HG03565 (cell line): Measurements from ENCODE around the gene STAU1.
"Not testable (repeated sequence)": the region's sequence is repeated elsewhere in the genome, so short reads cannot be mapped to it uniquely, and the experiment has no call there.

ENCODE experiments used
- ATAC-seq: cut with Tn5 transposase; IDR thresholded peaks from one replicate; pipeline ENCODE4 v1.9.1; 2021; ENCODE audit warnings: mild to moderate bottlenecking, moderate library complexity; ENCODE audit not compliant: unreplicated experiment

The STAU1 gene

DNA sequence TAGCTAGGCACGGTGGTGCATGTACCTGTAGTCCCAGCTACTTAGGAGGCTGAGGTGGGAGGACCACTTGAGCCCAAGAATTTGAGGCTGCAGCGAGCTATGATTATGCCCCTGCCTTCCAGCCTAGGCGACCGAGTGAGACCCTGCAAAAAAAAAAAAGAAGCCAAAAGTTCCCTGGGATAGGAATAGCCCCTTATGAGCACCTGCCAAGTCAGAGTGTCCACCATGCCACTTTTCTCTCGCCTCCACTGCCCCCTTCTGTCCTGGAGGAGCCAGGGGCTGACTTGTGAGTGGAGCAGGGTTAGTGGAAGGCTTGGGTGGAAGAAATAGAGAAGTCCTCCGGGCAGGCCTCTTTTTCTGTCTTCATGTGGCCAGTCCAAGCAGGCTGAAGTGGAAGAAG, 18.9 kb upstream of the STAU1 start:
- no peak for ATAC-seq

DNA sequence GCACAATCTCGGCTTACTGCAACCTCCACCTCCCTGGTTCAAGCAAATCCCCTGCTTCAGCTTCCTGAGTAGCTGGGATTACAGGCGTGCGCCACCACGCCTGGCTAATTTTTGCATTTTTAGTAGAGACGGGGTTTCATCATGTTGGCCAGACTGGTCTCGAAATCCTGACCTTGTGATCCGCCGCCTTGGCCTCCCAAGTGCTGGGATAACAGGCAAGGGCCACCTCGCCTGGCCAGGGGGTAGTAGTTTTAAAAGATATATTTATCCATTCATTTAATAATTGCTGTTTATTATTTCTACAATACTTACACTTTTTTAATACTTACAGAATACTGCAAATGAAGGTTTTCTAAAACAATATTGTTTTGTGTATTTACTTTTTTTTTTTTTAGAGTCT, 15.6 kb upstream of the STAU1 start:
- ATAC-seq = no peak

DNA sequence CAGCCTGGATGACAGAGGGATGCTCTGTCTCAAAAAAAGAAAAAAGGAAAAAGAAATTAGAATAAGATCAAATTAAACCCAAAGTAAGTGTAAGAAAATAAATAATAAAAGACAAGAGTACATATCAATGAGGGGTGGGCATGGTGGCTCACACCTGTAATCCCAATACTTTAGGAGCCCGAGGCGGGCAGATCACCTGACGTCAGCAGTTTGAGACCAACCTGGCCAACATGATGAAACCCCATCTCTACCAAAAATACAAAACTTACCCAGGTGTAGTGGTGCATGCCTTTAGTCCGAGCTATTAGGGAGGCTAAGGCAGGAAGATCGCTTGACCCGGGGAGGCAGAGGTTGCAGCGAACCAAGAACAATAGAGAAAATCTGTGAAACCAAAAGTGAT, 14.9 kb upstream of the STAU1 start:
- ATAC-seq = no peak

GRCh38 chr20:49199729-49200293, 11.7 kb upstream of the STAU1 start:
- ATAC-seq = no peak

DNA sequence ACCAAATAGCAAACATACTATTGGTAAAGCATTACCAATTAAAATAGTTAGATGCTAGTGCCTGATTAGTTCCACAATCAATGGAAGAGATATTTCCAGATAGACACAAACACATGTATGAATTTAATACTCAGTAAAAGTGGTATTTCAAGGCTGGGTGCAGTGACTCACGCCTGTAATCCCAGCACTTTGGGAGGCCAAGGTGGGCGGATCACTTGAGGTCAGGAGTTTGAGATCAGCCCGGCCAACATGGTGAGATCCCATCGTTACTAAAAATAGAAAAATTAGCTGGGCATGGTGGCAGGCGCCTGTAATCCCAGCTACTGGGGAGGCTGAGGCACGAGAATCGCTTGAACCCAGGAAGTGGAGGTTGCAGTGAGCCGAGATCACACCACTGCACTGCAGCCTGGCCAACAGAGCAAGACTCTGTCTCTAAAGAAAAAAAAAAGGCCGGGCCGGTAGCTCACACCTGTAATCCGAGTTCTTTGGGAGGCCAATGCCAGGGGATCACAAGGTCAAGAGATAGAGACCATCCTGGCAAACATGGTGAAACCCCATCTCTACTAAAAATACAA, 4.9 kb upstream of the STAU1 start:
- ATAC-seq = not testable (repeated sequence)

- no peak for ATAC-seq
Observed at GRCh38 chr20:49187330-49187850, 744 bp downstream of the STAU1 start.

DNA sequence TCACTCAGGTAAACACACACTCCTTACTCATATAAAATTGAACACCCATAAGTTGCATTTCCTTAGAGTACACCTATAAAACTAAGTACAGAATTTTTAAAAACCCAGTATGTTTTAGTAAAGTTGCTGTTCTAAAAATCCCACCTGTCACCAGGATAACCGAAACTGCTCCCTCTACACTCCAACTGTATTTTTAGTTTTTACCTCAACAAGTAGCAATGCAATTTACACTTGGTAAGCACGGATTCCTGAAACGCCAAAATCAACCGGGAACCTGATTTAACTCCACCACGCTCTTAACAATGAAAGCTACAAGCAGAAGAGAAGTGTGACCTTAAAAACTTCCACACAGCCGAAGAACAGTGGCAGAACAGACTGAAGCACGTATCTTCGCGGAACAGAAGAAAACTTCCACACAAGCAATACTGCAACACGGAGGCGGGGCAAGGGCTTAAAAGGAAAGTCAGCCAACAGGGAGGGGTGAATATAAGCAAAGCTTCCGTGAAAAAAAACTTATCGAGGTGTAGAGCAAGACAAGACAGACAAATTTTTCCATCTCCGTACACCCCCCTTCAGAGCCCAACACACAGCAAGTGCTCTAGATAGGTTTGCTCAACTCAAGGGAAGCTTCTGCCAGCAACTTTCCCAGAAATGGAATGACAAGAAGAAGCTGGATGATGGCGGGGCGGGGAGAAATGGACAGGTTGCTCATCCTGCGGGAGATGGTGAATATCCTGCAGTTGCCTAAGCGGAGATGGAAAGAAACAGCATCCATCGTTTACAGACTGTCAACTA, 1.4 kb downstream of the STAU1 start:
- no peak for ATAC-seq

DNA sequence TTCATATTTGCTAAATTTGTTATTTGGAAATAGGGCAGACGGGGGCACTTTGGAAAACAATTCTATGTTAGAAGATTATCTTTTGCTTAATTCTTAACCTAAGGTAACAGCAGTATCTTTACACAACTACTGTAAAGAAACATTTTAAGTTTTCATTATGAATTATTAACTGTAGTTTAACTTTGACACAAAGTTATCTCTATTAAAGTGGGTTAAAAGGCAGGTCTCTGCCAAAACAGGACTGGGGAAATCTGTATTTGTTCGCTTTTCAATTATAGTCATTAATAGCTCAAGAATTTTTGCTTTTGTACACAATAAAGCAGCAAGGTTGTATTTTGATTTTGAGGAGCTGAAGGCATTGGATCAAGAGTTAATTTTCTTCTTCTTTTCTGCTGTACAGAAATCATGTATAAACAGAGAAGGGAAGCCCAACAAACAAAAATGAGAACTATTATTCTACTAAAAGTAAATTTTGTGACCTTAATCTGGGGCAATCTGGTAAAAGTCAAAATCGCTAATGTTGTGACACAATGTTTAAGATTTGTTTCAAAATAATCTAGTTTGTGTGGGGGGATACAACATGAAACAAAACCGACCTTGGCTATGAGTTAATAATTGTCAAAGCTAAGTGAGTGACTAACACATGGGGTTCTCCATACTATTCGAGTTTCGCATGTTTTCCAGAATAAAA, 2.9 kb downstream of the STAU1 start:
- no peak for ATAC-seq

GRCh38 chr20:49184691-49185070, 3.5 kb downstream of the STAU1 start:
- ATAC-seq = no peak

DNA sequence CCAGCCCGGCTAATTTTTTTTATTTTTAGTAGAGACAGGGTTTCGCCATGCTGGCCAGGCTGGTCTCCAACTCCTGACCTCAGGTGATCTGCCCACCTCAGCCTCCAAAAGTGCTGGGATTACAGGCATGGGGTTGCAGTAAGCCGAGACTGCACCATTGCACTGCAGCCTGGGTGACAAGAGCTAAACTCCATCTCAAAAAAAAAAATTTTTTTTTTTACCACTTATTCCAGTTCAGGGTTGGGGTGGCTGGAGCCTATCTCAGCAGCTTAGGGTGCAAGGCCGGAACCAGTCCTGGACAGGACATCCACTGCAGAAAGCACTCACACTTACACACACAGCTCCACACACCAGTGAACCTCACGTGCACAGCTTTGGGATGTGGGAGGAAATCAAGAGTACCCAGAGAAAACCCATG, 4.0 kb downstream of the STAU1 start:
- not testable (repeated sequence) for ATAC-seq

DNA sequence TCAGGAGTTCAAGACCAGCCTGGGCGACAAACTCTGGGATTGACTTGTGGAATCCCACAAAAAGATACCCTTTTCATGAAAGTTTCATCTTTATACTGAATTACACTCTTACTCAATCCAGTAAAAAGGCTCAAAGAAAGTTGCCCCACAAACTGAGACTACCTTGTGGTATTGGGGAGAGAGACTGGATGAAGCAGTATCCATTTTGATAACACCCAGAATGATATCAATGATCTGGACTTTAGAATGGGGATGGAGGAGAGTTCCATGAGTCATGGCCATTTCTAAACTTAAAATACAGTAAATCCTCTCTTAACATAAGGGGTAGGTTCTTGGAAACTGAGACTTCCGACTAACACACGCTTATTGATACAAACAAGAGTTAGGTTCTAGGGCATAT, 4.7 kb downstream of the STAU1 start:
- no peak for ATAC-seq

GRCh38 chr20:49181265-49181877, 6.8 kb downstream of the STAU1 start:
- no peak for ATAC-seq

DNA sequence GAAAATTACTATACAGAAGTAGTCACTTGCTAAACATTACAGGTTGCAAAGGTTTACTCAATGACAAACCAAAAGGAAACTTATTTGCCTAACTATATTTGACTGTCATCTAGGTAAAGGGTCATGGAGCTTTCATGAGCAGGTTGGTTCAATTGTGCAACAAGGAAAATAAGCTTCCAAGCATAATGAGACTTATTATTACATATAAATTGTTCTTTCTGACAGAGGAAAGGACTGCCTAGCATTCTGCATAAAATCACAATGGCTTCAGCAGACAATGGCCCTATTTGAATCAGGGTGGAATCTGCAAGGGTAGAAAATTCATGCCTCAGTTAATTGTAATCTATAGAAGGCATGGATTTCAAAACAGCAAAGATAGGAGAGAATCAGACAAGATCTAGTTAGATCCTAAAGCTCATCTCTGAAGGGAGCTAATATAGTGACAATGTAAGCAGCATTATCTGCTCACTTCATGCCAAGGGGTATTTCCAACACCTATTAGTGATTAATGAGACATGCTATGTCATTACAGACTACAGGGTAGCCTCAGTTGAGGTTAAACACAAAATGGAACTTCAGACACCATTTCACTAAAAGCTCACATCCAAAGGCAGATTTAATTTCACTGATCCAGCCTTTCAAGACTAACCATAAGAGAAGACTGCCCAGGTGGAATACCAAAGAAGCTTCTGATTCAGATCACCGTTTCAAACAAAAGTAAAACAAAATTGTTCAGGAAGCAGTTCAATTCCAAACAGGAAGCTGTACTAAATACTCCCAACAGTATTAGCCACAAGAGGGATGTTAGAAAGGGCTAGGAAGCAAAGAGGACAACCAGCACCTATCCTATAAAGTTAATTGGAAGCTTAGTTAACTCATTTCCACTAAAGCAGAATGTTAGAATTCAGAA, 8.5 kb downstream of the STAU1 start:
- ATAC-seq = peak; percentile 57

DNA sequence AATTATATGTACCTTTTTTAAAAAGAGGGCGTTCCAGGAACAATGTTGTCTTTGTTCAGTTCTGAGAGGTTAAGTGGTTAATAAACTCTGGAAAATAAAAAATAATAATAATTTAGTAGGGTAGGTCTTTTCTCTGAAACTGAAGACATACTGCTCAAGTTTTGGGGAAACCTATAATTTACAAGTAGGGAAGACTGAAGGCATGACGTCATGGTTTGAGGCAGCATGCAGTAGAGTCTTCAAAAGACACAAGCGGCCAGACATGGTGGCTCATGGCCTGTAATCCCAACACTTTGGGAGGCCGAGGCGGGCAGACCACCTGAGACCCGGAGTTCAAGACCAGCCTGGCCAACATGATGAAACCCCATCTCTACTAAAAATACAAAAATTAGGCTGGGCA, 14.0 kb downstream of the STAU1 start:
- ATAC-seq = no peak

DNA sequence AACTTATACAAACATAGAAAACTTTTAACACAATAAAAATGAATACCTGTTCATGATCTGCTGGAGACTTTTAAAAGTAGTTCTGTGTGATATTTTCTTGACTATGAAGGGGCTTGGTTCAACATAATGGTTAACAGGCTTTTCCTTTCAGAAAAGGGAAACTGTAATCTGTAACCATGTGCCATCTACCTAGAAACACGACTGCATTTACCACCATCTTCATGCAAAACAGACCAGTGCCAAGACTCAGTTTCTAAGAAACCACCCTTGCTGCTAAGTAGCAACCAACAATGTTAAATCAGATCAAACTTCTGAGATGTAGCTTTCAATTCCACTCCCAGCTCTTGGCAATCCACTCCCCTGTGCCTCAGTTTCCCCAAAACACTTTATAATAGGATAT, 15.7 kb downstream of the STAU1 start:
- no peak for ATAC-seq

- no peak for ATAC-seq
Observed at GRCh38 chr20:49171909-49172308, 16.2 kb downstream of the STAU1 start.

GRCh38 chr20:49170714-49171113, 17.4 kb downstream of the STAU1 start:
- ATAC-seq = no peak

DNA sequence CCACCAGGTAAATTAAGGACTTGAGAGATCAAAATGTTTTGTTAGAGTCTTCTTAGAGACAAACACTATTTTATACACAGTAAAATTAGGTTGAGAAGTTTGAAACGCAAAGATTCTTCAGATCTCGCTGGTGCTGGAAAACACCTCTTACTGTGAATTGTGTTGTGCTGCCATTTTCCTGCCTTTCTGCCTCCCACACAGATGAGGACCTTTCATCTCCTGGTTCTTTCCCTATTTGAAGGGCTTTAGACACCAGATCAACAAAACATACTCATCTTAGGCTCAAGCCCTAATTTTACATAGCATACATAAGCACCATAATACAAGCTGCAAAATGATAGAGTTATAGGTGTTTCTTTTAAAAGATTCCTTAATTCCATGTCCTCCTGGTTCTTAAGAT, 18.6 kb downstream of the STAU1 start:
- ATAC-seq = no peak

DNA sequence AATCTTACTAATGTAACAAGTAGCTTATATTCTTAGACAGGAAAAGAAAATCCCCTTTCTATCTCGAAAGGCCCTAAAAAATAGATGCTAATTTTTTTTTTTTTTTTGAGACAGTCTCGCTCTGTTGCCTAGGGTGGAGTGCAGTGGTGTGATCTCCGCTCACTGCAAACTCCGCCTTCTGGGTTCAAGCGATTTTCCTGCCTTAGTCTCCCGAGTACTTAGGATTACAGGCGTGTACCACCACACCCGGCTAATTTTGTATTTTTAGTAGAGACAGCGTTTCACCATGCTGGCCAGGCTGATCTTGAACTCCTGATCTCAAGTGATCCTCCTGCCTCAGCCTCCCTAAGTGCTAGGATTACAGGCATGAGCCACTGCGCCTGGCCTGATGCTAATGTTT, 19.3 kb downstream of the STAU1 start:
- not testable (repeated sequence) for ATAC-seq
